Stimulated activated CD8-positive, alpha-beta memory T cell treated with anti-CD3 and anti-CD28 coated beads, Interleukin-12 subunit alpha, Interleukin-12 subunit beta, amount 100 ng/mL, for 24 hours (primary cell): Measurements from ENCODE around the gene SLC1A4.

Source experiments
- DNase-seq: peaks from one replicate; pipeline ENCODE4 v3.0.0-alpha.2; 2020; ENCODE audit errors: extremely low read depth

SLC1A4 gene

DNA sequence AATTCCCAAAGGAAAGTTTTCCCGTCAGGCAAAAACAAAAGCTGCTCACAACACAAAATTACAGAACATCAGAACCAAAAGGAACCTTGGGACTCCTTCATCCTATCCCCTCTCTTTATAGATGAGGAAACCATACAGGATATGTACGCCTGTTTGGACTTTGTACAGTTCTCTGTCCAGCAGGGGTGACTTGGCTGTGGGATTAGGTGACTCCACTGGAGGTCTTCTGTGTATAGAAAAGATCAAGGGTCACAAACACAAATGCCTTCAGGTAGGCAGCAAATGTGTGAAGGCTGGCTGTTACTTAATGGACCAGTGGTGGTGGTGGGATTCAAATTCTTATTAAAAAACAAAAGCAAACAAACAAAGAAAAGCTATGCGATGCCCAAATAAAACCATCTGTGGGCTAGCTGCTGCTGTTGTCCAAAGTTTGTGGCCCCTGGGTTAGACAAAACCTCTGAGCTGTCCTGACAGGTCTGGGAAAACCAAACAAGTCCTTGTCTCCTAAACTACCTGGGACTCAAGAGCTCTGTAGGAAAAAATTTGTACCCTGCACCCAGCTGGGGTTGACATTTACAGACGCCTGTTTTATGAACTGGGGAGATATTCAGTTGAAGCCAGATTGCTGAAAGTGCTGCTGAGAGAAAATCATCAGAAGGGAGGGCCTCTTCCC is 65.7 kb downstream of the SLC1A4 start:
- no peak for DNase-seq

GRCh38 chr2:65055422-65056214 is 66.4 kb downstream of the SLC1A4 start:
- no peak for DNase-seq

- DNase-seq, result peak; percentile 90
Observed at GRCh38 chr2:65056215-65057053, 67.2 kb downstream of the SLC1A4 start, which contains the start of gene CEP68. Gene CEP68 (plus strand): TSS chr2:65056416. CDS start chr2:65069445, 13,029 bp downstream.

DNA sequence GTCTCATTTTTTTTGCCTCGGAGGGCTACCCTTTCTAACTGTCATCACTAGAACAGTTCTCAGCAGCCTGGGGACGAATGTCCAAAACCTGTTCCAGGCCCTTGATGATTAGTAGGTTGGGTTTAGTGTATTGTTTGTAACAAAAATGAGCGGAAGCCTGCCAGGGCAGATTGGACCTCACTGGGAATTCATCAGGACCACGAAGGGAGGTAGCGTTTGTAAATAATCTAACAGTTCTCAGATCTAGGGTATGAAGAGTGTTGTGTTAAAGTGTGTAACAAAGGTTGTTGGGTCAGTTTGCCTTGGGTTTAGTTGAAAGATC is 67.8 kb downstream of the SLC1A4 start:
- DNase-seq, result no peak

DNA sequence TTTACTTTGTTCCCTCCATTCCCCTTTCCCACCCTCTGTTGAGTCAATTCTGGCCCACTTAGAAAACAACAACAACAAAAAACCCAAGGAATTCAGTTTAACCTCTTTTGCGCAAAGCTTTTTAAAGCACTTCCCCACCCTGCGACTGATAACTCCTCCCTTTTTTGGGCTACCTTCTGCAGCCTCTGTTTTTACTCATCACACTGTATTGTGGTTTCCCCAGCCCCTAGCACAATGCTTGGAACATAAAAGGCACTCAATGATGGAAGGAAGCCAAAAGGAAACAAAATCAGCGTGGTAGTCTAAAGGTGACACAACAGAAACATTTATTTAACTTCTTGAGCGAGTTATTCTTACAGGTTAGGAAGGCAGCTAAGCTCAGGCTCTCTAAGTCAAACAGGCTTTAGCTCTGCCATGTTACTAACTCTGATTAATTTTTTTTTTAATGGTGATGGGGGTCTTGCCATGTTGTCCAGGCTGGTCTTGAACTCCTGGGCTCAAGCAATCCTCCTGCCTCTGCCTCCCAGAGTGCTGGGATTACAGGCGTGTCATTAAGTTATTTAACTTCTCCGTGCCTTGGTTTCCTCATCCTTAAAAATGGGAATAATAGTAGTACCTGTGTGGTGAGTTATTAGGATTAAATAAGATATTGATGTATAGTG is 68.3 kb downstream of the SLC1A4 start:
- no peak for DNase-seq

GRCh38 chr2:65059071-65059470 is 69.9 kb downstream of the SLC1A4 start:
- DNase-seq, result no peak

- DNase-seq, result no peak
Observed at GRCh38 chr2:65061146-65061909, 72.1 kb downstream of the SLC1A4 start.

- DNase-seq, result no peak
Observed at GRCh38 chr2:65061910-65062339, 72.7 kb downstream of the SLC1A4 start.

DNA sequence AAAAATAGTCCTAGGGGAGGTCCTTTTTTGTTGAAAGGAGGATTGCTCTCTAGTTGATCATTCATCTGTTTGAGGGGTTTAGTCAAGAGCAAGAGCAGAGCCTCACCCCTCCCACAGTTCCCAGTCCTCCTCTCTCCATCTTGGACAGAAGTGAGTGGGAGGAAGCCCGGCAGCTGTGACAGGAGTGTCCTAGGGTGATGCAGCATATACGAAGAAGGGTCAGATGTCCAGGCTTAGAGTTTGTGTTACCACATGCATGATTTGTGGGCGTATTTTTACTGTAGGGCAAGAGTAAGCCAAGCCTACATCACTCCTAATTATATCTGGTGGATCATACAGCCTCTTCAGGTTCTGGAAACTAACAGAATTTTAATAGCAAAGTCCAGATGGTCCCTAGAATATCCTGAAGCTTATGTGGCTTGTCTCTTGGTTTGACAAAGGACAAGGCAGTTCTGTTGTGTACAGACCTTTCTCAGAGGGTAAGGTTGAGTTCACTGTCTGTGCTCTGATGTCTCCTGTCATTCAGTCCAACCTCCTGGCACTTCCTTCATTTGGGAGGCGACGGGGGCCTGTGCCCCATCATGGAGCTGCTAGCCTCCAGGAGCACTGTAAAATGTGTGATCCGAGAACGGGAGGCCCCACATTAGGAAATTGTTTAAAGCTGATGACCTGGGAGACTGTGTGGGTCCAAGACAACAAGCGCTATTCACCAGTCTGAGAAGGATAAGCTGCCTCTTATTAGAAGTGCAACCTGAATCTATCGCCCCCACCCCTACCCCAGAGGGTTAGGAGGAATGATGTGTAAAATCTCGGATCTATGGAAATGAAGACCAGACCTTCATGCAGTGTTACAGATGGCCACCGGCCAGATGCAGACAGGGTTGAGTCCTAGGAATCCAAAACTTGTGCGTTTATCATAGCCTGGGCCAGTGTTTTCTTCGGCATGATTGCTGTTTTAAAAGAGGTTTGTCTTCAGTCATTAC is 73.9 kb downstream of the SLC1A4 start:
- DNase-seq, result no peak

DNA sequence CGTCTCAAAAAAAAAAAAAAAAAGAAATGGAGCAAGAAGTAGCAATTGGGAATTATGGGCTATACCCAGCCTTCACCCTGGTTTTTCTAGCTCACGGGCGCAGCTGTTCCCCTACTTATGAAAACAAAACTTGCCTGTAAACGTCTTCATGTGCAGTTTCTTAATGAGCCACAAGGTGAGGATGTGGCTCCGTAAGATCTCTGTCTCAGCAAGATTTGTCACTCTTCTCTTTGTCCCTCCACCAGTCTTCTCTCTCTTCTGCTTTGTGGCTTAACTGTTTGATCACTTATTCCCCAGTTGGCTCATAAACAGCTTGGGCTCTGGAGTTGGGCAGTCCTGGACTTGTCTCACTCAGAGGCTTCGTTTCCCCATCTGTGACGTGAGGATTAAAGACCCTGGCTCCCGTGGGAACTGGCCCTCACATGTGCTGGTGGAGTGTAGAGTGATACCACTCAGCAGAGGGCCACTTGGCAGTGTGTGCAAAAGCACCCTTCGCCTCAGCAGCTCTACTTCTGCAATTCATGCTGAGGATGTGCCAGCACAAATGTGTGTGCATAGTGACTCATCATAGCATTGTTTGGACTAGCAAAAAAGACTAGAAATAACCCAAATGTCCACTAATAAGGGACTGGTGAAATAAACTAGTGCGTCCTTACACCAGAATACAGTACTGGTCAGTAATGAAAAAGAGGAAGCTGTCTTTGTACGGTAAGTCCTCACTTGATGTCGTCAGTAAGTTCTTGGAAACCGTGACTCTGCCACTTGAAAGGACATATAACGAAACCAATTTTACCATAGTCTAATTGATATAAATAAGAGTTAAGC is 75.7 kb downstream of the SLC1A4 start:
- no peak for DNase-seq

- DNase-seq, result no peak
Observed at GRCh38 chr2:65067806-65068553, 78.8 kb downstream of the SLC1A4 start.

DNA sequence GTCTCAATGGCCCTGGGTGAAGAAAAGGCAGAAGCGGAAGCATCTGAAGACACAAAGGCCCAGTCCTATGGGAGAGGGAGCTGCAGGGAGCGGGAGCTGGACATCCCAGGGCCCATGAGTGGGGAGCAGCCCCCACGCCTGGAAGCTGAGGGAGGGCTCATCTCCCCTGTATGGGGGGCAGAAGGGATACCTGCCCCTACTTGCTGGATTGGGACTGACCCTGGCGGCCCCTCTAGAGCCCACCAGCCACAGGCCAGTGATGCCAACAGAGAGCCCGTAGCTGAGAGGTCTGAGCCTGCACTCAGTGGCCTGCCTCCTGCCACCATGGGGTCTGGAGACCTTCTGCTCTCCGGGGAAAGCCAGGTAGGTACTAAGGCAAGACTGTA is 80.2 kb downstream of the SLC1A4 start:
- no peak for DNase-seq

- no peak for DNase-seq
Observed at GRCh38 chr2:65070172-65070830, 81.1 kb downstream of the SLC1A4 start.

GRCh38 chr2:65070856-65071255 is 81.7 kb downstream of the SLC1A4 start:
- no peak for DNase-seq

- no peak for DNase-seq
Observed at GRCh38 chr2:65071499-65072180, 82.4 kb downstream of the SLC1A4 start.

GRCh38 chr2:65072181-65072970 is 83.2 kb downstream of the SLC1A4 start:
- DNase-seq, result no peak
